HG03196 (cell line): ENCODE data around the gene SH3PXD2A.

ENCODE experiments used
- ATAC-seq: cut with Tn5 transposase; IDR thresholded peaks from one replicate; pipeline ENCODE4 v1.9.1; 2021; ENCODE audit not compliant: unreplicated experiment

SH3PXD2A gene, protein sequence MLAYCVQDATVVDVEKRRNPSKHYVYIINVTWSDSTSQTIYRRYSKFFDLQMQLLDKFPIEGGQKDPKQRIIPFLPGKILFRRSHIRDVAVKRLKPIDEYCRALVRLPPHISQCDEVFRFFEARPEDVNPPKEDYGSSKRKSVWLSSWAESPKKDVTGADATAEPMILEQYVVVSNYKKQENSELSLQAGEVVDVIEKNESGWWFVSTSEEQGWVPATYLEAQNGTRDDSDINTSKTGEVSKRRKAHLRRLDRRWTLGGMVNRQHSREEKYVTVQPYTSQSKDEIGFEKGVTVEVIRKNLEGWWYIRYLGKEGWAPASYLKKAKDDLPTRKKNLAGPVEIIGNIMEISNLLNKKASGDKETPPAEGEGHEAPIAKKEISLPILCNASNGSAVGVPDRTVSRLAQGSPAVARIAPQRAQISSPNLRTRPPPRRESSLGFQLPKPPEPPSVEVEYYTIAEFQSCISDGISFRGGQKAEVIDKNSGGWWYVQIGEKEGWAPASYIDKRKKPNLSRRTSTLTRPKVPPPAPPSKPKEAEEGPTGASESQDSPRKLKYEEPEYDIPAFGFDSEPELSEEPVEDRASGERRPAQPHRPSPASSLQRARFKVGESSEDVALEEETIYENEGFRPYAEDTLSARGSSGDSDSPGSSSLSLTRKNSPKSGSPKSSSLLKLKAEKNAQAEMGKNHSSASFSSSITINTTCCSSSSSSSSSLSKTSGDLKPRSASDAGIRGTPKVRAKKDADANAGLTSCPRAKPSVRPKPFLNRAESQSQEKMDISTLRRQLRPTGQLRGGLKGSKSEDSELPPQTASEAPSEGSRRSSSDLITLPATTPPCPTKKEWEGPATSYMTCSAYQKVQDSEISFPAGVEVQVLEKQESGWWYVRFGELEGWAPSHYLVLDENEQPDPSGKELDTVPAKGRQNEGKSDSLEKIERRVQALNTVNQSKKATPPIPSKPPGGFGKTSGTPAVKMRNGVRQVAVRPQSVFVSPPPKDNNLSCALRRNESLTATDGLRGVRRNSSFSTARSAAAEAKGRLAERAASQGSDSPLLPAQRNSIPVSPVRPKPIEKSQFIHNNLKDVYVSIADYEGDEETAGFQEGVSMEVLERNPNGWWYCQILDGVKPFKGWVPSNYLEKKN

DNA sequence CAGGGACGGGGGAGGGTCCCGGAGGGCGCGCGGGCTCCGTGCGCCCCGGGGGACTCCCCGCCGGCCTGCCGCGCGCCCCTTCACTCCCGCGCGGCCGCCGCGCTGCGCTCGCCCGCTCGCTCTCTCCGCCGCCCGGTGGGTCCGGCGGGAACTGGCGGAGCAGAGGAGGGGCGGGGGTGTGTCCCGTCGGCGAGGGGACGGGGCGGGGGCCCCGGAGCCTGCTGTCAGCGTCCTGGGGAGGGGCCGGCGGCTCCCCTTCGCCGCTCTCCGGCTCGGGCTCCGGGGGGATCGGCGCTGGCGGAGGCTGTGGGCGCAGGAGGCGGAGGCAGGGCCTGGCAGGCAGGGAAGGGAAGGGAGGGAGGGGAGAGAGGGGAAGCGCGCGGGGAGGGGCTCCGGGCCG lies at the start of gene SH3PXD2A:
Gene SH3PXD2A (minus strand): TSS at position 153 of the 400 bp plus-strand sequence. CDS start 310 bp downstream, outside the sequence.
- no peak for ATAC-seq

DNA sequence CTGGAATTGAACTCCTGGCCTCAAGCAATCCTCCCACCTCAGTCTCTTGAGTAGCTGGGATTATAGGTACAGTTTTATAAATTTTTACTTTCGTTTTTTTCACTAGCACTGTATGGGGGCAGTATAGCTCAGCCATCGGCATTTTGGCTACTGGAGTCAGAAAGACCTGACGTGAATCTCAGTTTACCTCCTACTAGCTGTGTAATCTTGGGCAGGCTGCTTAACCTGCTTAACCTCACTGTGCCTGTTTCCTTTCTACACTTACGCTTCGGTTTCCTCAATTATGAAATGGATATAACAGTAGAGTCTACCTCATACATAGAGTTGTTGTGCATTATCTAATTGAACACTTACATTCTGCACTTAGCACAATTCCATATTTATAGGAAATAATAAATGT lies 45.9 kb upstream of the SH3PXD2A start:
- no peak for ATAC-seq

DNA sequence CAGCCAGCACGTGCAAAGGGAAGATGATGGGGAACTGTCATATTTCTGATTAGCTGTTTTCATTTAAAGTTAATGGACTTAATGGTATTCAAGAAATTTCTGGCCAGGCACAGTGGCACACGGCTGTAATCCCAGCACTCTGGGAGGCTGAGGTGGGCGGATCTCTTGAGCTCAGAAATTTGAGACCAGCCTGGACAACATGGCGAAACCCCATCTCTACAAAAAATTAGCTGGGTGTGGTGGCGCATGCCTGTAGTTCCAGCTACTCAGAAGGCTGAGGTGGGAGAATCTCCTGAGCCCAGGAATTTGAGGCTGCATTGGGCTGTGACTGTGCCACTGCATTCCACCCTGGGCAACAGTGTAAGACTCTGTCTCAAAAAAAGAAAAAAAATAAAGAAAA lies 43.9 kb upstream of the SH3PXD2A start:
- ATAC-seq = no peak

DNA sequence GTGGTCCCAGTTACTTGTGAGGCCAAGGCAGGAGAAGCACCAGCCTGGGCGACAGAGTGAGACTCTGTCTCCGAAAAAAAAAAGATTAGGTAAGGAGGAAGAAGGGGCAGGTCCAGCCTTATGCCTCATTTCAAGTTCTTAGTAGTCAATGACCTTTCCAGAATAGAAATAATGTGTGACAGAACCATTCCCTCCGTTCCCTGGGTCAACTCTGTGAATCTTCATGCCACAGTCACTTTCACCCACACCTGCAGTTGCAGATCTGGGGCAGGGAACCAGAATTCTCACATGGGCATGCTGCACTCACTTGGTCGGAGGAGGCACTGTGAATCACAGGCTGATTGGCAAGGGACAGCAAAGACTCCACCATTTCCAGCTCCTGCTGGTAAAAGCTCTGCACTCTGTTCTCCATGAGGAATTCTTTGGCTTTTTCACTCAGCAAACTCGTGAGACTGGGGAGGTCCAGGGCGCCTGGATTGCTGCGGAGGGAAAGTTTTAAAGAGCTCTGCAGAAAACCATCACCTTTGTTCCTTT lies 41.9 kb upstream of the SH3PXD2A start:
- no peak for ATAC-seq

DNA sequence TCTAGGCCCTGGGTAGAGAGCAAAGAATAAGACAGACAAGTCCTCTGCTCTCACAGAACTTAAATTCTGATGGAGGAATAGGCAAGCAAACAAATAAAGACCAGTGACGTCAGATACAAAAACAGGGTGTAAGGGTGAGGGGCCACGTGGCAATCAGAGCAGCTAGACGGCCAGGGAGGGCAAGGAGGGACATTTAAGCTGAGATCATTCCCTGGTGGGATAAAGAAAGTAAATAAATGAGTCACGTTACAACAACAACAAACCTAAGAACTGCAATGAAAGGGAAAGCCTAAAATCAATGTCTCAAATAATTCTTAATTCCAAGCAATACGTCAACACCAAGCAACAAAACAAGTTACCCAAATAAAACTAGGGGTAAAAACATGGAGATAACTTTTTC lies 40.8 kb upstream of the SH3PXD2A start:
- ATAC-seq = no peak

DNA sequence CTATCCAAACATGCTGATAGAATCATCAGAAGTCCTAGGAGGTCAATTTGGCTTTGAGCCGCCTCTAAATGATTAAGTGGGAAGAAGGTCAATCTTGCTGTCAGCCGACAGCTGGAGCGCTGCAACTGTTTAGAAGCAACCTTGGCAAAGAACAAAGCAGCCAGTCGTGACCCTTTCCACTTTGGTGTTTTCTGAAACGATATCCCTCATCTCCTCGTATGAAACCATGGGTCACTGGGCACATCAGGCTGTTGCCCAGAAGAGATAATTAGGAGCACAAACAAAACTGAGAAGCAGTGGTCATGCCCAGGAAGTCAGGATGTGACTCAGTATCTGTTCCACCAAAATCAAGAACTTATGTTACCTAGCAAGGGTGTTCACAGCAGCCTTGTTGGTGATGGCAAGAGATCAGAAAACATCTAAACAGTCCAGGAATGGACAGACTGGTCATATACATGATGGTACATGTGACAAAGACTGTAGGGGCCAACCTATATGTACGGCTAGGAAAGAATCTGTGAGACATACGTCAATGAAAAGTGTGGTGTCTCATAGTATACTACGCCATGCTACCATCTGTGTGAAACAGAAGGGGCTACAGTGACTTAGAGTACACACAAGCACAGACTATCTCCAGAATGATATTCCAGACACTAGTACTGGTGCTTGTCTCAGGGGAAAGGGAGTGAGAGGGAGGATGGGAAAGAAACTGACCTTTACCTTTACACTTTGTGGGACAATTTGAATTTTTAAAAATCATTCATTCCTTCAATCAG lies 40.2 kb upstream of the SH3PXD2A start:
- no peak for ATAC-seq

DNA sequence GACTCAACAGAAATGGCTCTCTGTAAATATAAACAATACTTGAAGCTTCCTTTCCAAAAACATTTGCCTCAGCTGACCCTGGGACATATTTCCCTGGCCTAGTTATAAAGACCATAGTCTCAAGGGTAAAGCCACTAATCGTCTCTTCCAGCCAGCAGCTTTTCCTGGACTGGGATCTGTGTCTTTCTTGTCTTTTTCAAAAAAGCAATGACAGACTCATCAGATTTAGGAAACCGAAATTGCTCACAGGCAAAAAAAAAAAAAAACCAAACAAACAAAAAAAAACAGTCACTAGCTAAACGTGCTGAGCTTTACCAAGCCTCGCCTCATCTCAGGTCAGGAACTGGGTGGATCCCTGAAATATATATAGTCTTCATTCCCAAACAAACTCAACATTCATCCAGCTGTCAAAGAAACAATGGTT lies 39.1 kb upstream of the SH3PXD2A start:
- ATAC-seq = no peak

DNA sequence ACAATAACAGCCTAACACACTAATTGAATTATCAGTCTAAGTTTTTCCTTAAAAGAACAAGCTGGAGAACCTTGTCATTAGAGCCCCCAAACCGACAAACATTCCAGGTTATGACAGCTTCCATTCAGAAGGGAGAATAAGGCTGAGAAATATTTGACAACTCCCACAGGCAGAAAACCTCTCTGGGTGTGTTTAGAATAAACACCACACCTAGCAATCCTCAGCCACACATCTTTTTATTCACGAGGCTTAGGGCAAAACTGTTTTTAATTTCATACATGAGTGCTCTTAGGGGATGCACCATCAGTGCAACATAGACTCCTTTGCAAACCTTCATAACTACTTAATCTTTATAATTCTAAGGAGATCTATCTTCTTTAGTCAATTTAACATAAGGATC lies 38.4 kb upstream of the SH3PXD2A start:
- no peak for ATAC-seq

DNA sequence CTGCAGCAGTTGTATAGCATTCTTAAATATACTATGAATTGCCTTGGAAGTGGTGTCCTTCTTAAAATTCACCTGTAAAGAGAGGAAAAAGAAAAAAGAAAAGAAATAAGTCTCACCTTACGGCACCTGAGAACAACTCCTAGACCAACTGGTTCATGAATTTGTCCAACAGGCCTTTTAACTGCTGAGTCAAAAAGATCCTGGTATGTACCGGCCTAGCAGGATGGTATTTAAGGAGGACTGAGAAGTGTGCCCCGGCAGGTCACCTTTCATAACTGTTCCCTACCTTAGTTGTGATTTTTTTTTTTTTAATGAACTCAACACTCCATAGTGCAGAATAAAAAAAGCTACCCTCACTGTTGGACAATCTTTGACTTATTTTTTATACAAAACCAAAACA lies 36.8 kb upstream of the SH3PXD2A start:
- ATAC-seq = no peak

DNA sequence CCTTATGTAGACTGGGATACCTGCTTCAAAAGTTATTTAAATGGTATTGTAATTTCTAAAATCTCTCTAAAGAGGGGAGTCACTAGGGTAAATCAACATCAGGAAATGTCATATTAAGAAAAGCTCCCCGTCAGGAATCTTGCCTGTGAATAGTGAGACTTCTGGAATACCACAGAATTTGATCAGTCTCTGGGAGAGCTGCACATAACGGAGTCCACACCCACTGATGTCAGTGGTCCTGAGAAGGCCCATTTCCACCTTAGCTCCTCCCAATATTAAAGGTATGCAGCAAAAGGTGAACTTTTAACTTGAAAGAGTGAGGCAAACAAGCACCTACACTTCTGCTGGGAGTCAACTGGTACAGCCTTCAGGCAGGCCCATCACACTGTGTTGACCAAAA lies 35.3 kb upstream of the SH3PXD2A start:
- ATAC-seq = no peak

DNA sequence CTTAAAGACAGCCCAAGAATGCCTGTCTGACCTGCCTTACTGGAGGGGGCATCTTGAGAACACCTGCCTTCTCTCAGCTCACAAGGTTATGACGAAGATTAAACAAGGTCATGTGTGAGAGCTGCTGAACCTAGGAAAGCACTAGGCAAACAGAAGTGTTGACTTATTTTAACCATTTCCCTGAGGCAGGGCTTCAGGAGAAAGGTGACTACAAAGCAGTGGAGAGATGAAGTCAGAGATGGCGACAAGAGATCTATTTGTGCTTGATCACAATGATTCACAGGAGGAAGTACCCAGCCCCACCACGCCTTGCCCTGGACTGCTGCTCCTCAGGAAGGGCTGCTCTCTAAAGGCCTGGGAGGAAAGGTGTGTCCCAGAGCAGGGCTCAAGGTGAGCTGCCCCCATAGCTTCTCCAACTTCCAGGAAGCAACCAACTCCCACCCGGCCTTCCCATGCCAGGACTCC lies 34.9 kb upstream of the SH3PXD2A start:
- ATAC-seq = no peak

DNA sequence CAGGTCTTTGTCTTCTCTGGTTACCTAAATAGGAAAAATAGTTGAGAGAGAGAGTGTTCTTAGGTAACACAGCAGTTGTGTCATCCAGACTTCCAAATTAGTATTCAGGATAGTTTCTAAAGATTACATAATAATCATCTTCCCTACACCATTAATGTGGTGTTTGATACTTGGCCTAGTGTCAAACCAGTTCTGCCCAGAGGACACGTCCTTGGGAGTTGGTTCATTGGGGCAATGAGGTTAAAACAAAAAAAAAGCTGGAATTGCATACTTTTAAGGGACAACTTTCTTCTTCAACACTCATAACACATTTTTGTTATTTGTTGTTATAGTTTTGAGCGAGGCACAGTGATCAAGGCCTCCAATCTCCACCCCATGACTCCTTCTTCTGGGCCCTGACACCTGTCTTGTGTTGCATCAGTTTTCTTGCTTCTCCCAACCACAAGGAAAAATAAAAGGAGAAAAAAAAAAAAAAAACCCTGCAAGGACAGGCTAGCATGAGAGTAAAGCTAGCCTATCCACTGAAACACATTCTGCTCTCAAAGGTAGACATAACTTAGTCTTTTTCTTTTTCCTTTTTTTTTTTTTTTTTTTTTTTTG lies 33.8 kb upstream of the SH3PXD2A start:
- ATAC-seq = no peak

DNA sequence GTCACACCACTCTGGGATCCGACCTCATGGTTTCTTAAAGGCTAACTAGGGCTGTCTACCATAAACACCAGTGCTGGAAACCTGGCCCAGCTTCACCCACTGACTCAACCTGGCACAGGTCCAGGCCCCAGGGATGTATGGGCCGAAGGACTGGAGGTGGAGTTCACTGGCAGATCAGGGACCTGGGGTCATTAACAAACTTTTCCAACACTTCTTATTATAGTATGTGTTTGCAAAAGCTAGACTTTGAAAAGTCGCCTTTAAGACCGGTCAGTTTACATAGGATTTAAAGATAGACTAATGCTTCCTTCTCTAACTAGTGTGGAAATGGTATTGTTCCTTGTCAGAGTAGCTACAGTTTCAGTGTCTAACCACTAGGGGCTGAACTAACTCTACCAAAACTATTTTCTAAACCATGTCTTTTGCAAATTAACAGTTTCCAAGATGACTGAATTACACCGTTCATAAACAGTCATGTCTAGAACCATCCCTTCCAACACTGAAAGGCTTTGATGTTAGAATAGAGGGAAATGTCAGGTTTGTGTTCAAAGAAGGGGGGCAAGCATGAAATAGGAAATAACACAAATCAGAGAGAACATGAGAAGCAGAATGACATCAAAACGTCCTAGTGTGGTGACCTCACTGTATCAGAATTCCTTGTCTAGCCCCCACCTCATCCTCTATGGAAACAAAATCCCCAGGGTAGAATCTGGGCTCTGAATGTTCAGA lies 32.9 kb upstream of the SH3PXD2A start:
- ATAC-seq = peak; percentile 53

DNA sequence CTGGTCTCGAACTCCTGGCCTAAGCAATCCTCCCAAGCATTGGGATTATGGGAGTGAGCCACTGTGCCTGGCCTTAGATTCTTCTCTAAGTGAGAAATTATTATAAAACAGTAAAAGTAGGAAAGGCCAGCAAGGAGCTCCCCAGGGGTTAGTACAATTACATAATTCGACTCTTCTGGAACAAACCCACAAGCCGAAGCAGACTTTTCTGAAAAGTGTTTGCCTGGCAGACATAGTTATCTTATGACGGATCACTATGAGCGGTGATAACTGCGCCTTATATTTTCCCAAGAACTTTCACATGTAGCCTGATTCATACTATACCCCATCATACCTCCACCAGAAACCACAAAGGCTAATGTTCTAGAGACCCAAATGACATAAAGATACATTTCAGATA lies 30.2 kb upstream of the SH3PXD2A start:
- ATAC-seq = no peak

DNA sequence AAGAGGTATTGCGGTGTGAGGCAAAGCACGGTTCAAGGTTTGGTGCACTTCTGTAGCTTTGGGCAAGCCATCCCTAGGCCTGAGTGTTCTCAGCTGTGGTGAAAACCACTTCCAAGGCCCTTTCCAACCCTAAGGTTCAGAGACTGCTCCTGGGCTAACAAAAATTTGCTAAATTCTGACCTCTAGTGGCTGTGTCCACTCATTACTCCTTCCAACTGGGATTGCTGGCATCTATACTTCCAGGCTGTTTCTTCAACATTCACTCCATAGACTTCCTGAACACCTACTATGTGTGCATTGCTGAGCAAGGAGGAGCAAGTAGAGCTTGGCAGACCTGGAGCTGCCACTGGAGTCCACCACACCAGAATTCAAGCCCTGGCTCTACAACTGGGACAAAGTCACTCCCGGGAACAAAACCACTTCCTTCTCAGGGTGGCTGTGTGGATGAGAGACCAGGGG lies 29.3 kb upstream of the SH3PXD2A start:
- ATAC-seq = no peak

DNA sequence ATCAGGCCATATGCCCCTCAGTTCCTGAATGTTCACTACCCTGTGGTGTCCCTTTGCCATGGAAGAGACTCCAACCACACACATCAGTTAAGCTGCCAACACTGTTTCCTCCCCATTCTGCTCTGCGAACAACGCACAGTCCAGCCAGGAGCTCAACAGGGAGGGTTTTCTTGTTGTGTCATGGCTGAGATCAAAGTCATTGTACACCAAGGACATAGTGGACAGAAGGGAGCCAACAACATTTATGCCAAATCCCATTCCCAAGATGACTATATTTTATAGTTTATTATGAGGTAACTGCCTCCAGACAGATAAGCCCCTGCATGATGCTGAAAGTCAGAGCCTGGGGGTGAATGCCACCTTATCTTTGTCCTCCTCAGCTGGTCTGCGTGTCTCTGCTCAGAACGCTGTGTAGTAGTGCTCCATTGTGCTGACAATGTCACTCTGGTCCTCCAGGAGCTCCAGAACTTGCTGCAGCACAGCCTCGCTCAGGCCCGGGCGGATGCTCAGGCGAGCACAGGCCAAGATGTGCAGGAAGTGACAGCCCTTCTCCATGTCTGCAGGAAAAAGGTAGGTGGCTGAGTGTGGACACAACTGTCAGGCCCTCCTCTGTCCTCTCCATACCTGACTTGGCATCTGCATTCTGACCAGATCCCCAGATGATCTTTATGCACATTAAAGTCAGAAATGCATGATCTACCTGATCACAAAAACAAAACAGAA lies 27.1 kb upstream of the SH3PXD2A start:
- ATAC-seq = no peak

DNA sequence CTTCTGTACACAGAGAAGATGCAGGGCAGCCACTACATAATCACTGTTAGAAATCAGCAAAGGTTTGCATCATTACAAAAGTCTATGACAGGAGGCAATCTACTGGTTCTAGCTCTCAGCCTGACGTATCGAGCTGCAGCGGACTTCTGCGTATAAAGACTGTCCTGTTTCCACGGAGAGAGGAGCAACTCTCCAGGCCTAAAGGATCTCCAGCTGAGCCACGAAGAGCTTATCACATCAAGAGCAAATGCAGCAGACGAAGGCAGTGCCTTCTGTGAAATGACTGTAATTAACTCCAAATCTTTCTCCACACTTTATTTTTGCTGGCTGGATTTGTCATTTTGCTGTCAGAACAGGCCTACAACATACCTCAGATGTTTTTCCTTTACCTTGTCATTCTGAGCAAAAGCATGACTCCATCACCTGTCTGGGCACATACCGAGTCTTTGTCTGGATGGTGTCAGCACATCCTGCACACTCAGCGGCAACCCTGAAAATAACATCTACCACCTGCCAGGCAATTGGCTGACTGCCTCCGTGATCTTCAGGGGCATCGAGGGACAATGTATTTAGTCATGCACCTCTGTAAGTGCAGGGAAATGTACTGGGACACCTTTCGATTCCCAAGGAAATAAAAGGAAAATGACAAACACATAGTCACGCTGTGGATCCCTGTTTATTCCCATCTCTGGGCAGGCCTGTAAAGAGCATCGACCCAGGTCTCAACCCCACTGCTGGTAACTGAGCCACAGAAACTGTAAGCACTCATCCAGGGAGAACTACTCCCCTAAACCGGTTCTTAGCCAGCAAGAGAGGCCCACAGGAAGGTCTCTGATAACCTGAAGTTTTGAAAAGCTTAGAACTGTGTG lies 26.3 kb upstream of the SH3PXD2A start:
- no peak for ATAC-seq

DNA sequence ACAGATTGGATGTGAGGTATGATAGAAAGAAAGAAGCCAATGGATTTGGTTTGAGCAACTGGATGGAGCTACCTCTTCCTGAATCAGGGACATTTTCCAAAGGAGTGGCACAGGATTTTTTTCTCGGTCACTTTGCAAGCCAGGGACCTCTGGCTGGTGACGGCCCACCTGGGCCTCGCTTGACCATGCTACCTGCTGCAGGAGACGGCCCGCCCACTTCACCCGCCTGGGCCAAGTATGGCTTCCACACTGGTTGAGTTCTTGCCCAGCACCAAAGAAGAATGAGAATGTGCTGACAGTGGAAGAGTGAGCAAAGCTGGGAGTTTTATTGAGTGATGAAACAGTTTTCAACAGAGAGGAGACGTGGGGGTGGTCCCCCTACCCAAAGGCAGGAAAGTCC lies 24.5 kb upstream of the SH3PXD2A start:
- ATAC-seq = no peak
